ENCODE measurements around the gene MLLT10. TPM values are rescaled to one million over a fixed set of nuclear protein-coding genes. Genes with fewer than 3 reads are reported as not detected.
"Not testable (repeated sequence)": the region's sequence is repeated elsewhere in the genome, so short reads cannot be mapped to it uniquely, and the experiment has no call there.

The MLLT10 gene
- total RNA-seq, 2 donors from 2014 or later = 55.8 to 62.9 TPM

DNA sequence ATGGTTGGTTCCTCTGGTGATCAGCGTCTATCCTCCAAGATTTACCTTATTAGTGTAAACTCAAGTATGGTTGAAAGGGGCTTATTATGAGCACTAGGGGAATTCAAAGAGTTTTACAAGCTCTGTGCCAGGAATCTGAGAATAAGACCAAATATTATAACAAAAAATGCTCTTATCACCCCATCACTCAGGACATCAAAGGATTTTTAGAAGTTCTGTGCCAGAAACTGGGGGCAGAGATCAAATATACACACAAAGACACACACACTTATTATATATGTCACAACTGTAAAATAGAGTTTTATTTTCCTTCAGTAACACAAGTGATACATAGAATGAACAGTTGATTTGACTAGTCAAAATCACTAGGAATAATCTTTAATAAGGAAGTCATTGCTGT, 89.3 kb downstream of the MLLT10 start:
- peaks cover 15% of the 10 kb centered on the region for H3K4me1 ChIP-seq (ENCODE audit: control insufficient read depth, insufficient read depth, low read length)
- peaks cover 48% of the 10 kb centered on the region for H3K36me3 Mint-ChIP-seq (ENCODE audit: low read depth)
- H3K36me3 ChIP-seq (ENCODE audit: control insufficient read depth, insufficient read depth, low read length) = peaks cover 75% of the 10 kb centered on the region
- H3K27ac Mint-ChIP-seq = no peak overlapping the region
- no peak overlapping the region for H3K27ac ChIP-seq (ENCODE audit: low read depth, low read length)
- H3K9ac ChIP-seq (ENCODE audit: extremely low read depth, low read length, poor library complexity, severe bottlenecking) = no peak overlapping the region
- no peak for DNase-seq
- H3K9me3 ChIP-seq (ENCODE audit: control insufficient read depth, low read length) = peaks cover 4% of the 10 kb centered on the region
- TF ChIP-seq, protein P1, sequence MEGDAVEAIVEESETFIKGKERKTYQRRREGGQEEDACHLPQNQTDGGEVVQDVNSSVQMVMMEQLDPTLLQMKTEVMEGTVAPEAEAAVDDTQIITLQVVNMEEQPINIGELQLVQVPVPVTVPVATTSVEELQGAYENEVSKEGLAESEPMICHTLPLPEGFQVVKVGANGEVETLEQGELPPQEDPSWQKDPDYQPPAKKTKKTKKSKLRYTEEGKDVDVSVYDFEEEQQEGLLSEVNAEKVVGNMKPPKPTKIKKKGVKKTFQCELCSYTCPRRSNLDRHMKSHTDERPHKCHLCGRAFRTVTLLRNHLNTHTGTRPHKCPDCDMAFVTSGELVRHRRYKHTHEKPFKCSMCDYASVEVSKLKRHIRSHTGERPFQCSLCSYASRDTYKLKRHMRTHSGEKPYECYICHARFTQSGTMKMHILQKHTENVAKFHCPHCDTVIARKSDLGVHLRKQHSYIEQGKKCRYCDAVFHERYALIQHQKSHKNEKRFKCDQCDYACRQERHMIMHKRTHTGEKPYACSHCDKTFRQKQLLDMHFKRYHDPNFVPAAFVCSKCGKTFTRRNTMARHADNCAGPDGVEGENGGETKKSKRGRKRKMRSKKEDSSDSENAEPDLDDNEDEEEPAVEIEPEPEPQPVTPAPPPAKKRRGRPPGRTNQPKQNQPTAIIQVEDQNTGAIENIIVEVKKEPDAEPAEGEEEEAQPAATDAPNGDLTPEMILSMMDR (conservative IDR thresholded peaks at IDR 0.05) = no peak
- H3K27me3 ChIP-seq (ENCODE audit: control insufficient read depth, insufficient read depth, low read length, poor library complexity, severe bottlenecking) = no peaks in the 10 kb centered on the region
- no peaks in the 10 kb centered on the region for H3K9me3 Mint-ChIP-seq
- no peak overlapping the region for H3K4me3 ChIP-seq (ENCODE audit: low read length)
- 100% methylated on average over 1 of the region's 1 CpG; no CpG with 5 or more reads in 1 of the 2 experiments for WGBS, 2 experiments (ENCODE audit: insufficient coverage in 1 of 2, insufficient read length in 1 of 2)
- no peaks in the 10 kb centered on the region for H3K27me3 Mint-ChIP-seq (ENCODE audit: insufficient read depth)
- peaks cover 15% of the 10 kb centered on the region for H3K4me1 Mint-ChIP-seq
- no peak overlapping the region for H3K4me3 Mint-ChIP-seq

DNA sequence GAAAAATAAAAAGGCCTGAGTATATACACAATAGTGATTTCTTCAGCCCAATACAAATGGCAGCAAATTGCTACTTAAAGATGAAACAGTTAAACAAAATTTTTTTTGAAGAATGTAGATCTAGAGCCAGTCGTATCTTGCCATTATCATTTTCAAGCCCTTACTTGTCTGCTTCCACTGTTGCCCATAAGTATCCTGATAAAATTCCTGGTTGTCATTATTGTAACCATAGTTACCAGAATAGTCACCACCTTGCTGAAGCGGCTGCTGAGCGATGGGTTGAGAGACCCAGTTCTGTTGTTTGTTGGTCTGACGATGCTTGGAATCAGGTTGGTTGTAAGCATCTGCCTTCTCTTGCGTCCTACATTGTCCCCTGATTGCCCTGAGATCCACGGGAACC, 90.4 kb downstream of the MLLT10 start:
- not testable (repeated sequence) for H3K27ac ChIP-seq (ENCODE audit: low read depth, low read length); H3K4me3 ChIP-seq (ENCODE audit: low read length); H3K27me3 ChIP-seq (ENCODE audit: control insufficient read depth, insufficient read depth, low read length, poor library complexity, severe bottlenecking); DNase-seq; H3K27ac Mint-ChIP-seq; H3K27me3 Mint-ChIP-seq (ENCODE audit: insufficient read depth); H3K9me3 Mint-ChIP-seq; H3K9me3 ChIP-seq (ENCODE audit: control insufficient read depth, low read length); H3K9ac ChIP-seq (ENCODE audit: extremely low read depth, low read length, poor library complexity, severe bottlenecking); H3K4me3 Mint-ChIP-seq
- peaks cover 66% of the 10 kb centered on the region for H3K36me3 ChIP-seq (ENCODE audit: control insufficient read depth, insufficient read depth, low read length)
- peaks cover 15% of the 10 kb centered on the region for H3K4me1 ChIP-seq (ENCODE audit: control insufficient read depth, insufficient read depth, low read length)
- Mint-ChIP-seq H3K36me3 (ENCODE audit: low read depth) (peaks cover 38% of the 10 kb centered on the region), H3K4me1 (peaks cover 15% of the 10 kb centered on the region)
- 98 to 100% methylated on average over 6 of the region's 6 CpGs for WGBS, 2 experiments (ENCODE audit: insufficient coverage in 1 of 2, insufficient read length in 1 of 2)

DNA sequence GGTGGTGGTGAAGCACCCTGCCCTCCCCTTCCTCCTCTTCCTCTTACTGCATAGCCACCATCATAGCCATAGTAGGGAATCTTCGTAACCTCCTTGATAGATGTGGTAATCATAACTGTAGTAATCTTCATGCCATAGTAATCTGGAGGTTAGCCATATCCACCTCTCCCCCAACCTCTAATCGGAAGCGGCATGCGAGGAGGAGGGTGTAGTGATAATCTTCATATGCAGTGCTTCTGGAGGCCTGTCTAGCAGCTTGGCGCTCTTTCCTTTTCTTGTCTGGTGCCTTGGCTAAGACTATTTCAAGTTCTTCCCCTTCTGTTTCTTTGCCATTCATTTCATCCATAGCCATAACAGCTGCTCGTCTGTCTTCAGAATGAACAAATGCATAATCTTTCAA, 90.9 kb downstream of the MLLT10 start:
- Mint-ChIP-seq H3K9me3 (no peaks in the 10 kb centered on the region), H3K4me1 (peaks cover 15% of the 10 kb centered on the region), H3K27ac (no peak overlapping the region), H3K27me3 (ENCODE audit: insufficient read depth) (no peaks in the 10 kb centered on the region), H3K36me3 (ENCODE audit: low read depth) (peaks cover 39% of the 10 kb centered on the region), H3K4me3 (no peak overlapping the region)
- H3K27ac ChIP-seq (ENCODE audit: low read depth, low read length) = no peak overlapping the region
- H3K36me3 ChIP-seq (ENCODE audit: control insufficient read depth, insufficient read depth, low read length) = peaks cover 66% of the 10 kb centered on the region
- H3K9ac ChIP-seq (ENCODE audit: extremely low read depth, low read length, poor library complexity, severe bottlenecking) = no peak overlapping the region
- WGBS, 2 experiments (ENCODE audit: insufficient coverage in 1 of 2, insufficient read length in 1 of 2) = 95 to 97% methylated on average over 2 to 6 of the region's 6 CpGs
- peaks cover 4% of the 10 kb centered on the region for H3K9me3 ChIP-seq (ENCODE audit: control insufficient read depth, low read length)
- TF ChIP-seq, protein P1 (conservative IDR thresholded peaks at IDR 0.05) = no peak
- no peak overlapping the region for H3K4me3 ChIP-seq (ENCODE audit: low read length)
- H3K4me1 ChIP-seq (ENCODE audit: control insufficient read depth, insufficient read depth, low read length) = peaks cover 15% of the 10 kb centered on the region
- H3K27me3 ChIP-seq (ENCODE audit: control insufficient read depth, insufficient read depth, low read length, poor library complexity, severe bottlenecking) = no peaks in the 10 kb centered on the region
- DNase-seq = no peak

DNA sequence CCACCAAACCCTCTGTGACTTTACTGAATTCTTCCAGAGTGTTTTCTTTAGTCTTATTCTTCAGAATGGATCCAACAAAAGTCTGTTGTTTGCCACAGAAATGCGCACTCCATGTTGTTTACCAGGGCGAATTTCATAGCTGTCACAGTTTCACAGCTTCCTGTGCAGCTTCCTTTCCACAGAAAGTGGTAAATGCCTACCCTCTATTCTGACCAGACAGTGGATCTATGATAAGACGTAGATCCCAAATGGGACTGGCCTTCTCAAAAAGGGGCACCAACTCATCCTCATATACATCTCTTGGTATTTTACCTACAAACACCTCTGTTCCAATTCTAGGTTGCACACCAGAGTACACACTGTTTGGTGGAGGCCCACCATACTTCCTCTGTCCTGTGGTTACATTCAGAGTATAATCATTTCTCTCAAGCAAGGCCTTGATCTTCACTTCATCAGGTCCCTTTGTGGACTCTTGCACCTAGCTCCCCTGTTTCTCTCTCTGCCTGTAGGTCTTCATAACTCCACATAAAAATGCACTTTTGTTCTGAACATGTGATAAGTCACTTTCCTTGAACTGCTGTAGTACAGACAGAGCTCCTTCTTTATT, 91.7 kb downstream of the MLLT10 start:
- Mint-ChIP-seq H3K27me3 (ENCODE audit: insufficient read depth) (no peaks in the 10 kb centered on the region), H3K36me3 (ENCODE audit: low read depth) (peaks cover 40% of the 10 kb centered on the region), H3K4me1 (peaks cover 15% of the 10 kb centered on the region), H3K9me3 (no peaks in the 10 kb centered on the region), H3K27ac (no peak overlapping the region), H3K4me3 (no peak overlapping the region)
- DNase-seq = no peak
- Histone ChIP-seq H3K4me3 (ENCODE audit: low read length) (no peak overlapping the region), H3K36me3 (ENCODE audit: control insufficient read depth, insufficient read depth, low read length) (peaks cover 66% of the 10 kb centered on the region), H3K9ac (ENCODE audit: extremely low read depth, low read length, poor library complexity, severe bottlenecking) (no peak overlapping the region), H3K27me3 (ENCODE audit: control insufficient read depth, insufficient read depth, low read length, poor library complexity, severe bottlenecking) (no peaks in the 10 kb centered on the region), H3K4me1 (ENCODE audit: control insufficient read depth, insufficient read depth, low read length) (peaks cover 15% of the 10 kb centered on the region), H3K27ac (ENCODE audit: low read depth, low read length) (no peak overlapping the region), H3K9me3 (ENCODE audit: control insufficient read depth, low read length) (no peaks in the 10 kb centered on the region)
- TF ChIP-seq, protein P1 (conservative IDR thresholded peaks at IDR 0.05) = no peak
- 96 to 97% methylated on average over 3 of the region's 3 CpGs for WGBS, 2 experiments (ENCODE audit: insufficient coverage in 1 of 2, insufficient read length in 1 of 2)
